BLaER1 (cell line): ENCODE measurements around the gene LRFN2.

Experiments used
- H3K27ac ChIP-seq: shearing (Covaris generic); formaldehyde crosslinking; 2 replicates; pipeline ENCODE4 v1.8.1; 2022
- H3K27me3 ChIP-seq: shearing (Covaris generic); formaldehyde crosslinking; 2 replicates; pipeline ENCODE4 v1.8.1; 2022
- H3K36me3 ChIP-seq: shearing (Covaris generic); formaldehyde crosslinking; 2 replicates; pipeline ENCODE4 v1.8.1; 2022
- H3K4me1 ChIP-seq: shearing (Covaris generic); formaldehyde crosslinking; 2 replicates; pipeline ENCODE4 v1.8.1; 2022
- H3K4me2 ChIP-seq: shearing (Covaris generic); formaldehyde crosslinking; 2 replicates; pipeline ENCODE4 v1.8.1; 2022
- H3K4me3 ChIP-seq: shearing (Covaris generic); formaldehyde crosslinking; 2 replicates; pipeline ENCODE4 v1.8.1; 2022
- H3K9ac ChIP-seq: shearing (Covaris generic); formaldehyde crosslinking; 2 replicates; pipeline ENCODE4 v1.8.1; 2022
- H3K9me3 ChIP-seq: shearing (Covaris generic); formaldehyde crosslinking; 2 replicates; pipeline ENCODE4 v1.8.1; 2022
- H4K20me1 ChIP-seq: shearing (Covaris generic); formaldehyde crosslinking; 2 replicates; pipeline ENCODE4 v1.8.1; 2022
- Cebpa-rat ChIP-seq: shearing (Covaris generic); IDR thresholded peaks from 2 replicates; pipeline ENCODE4 v1.8.1; 2022

LRFN2 gene

GRCh38 chr6:40455686-40456389 is 131.3 kb downstream of the LRFN2 start:
- no peak overlapping the region for H3K27ac ChIP-seq
- TF ChIP-seq Cebpa-rat = no peak
- H3K4me3 ChIP-seq = no peak overlapping the region
- no peaks in the 10 kb centered on the region for H3K9me3 ChIP-seq
- H4K20me1 ChIP-seq = peaks cover 38% of the 10 kb centered on the region; the same call in 1 of the 2 replicates
- H3K4me2 ChIP-seq = no peak overlapping the region
- H3K36me3 ChIP-seq = no peaks in the 10 kb centered on the region
- no peaks in the 10 kb centered on the region for H3K27me3 ChIP-seq
- no peak overlapping the region for H3K9ac ChIP-seq
- H3K4me1 ChIP-seq = no peaks in the 10 kb centered on the region

- Histone ChIP-seq H3K27me3 (no peaks in the 10 kb centered on the region), H3K36me3 (no peaks in the 10 kb centered on the region), H3K27ac (no peak overlapping the region), H3K9me3 (no peaks in the 10 kb centered on the region), H3K9ac (no peak overlapping the region), H3K4me2 (no peak overlapping the region), H4K20me1 (peaks cover 18% of the 10 kb centered on the region; the same call in 1 of the 2 replicates), H3K4me1 (peaks cover 2% of the 10 kb centered on the region), H3K4me3 (no peak overlapping the region)
- TF ChIP-seq Cebpa-rat = no peak
These were observed 136.7 kb downstream of the LRFN2 start for GRCh38 chr6:40450483-40450882.

GRCh38 chr6:40444811-40445210 is 142.4 kb downstream of the LRFN2 start:
- Histone ChIP-seq H3K4me3 (no peak overlapping the region), H3K9ac (no peak overlapping the region), H4K20me1 (peaks cover 35% of the 10 kb centered on the region; the same call in 1 of the 2 replicates), H3K4me1 (peaks cover 14% of the 10 kb centered on the region), H3K27ac (no peak overlapping the region), H3K9me3 (no peaks in the 10 kb centered on the region), H3K27me3 (no peaks in the 10 kb centered on the region), H3K4me2 (peak overlapping the region; percentile 33), H3K36me3 (no peaks in the 10 kb centered on the region)
- no peak for TF ChIP-seq Cebpa-rat

GRCh38 chr6:40444312-40444711 is 142.9 kb downstream of the LRFN2 start:
- Histone ChIP-seq H3K9ac (no peak overlapping the region), H3K4me3 (no peak overlapping the region), H3K27ac (no peak overlapping the region), H3K4me1 (peaks cover 14% of the 10 kb centered on the region), H3K36me3 (no peaks in the 10 kb centered on the region), H3K4me2 (peak overlapping the region; percentile 33), H4K20me1 (peaks cover 40% of the 10 kb centered on the region; the same call in 1 of the 2 replicates), H3K27me3 (no peaks in the 10 kb centered on the region), H3K9me3 (no peaks in the 10 kb centered on the region)
- no peak for TF ChIP-seq Cebpa-rat

GRCh38 chr6:40443842-40444241 is 143.3 kb downstream of the LRFN2 start:
- H3K27ac ChIP-seq = no peak overlapping the region
- H4K20me1 ChIP-seq = peaks cover 44% of the 10 kb centered on the region; the same call in 1 of the 2 replicates
- TF ChIP-seq Cebpa-rat = no peak
- H3K9me3 ChIP-seq = no peaks in the 10 kb centered on the region
- H3K4me3 ChIP-seq = no peak overlapping the region
- H3K9ac ChIP-seq = no peak overlapping the region
- H3K36me3 ChIP-seq = no peaks in the 10 kb centered on the region
- no peak overlapping the region for H3K4me2 ChIP-seq
- H3K27me3 ChIP-seq = no peaks in the 10 kb centered on the region
- H3K4me1 ChIP-seq = peaks cover 14% of the 10 kb centered on the region

- Histone ChIP-seq H3K9ac (no peak overlapping the region), H3K9me3 (no peaks in the 10 kb centered on the region), H3K27me3 (no peaks in the 10 kb centered on the region), H3K36me3 (no peaks in the 10 kb centered on the region), H3K27ac (no peak overlapping the region), H4K20me1 (peaks cover 57% of the 10 kb centered on the region; the same call in 1 of the 2 replicates), H3K4me3 (no peak overlapping the region), H3K4me2 (no peak overlapping the region), H3K4me1 (peaks cover 18% of the 10 kb centered on the region)
- no peak for TF ChIP-seq Cebpa-rat
These were observed 144.6 kb downstream of the LRFN2 start for GRCh38 chr6:40442591-40442990.

GRCh38 chr6:40441150-40441549 is 146.0 kb downstream of the LRFN2 start:
- Histone ChIP-seq H3K4me3 (no peak overlapping the region), H4K20me1 (peaks cover 61% of the 10 kb centered on the region; the same call in 1 of the 2 replicates), H3K9ac (no peak overlapping the region), H3K27me3 (no peaks in the 10 kb centered on the region), H3K4me2 (no peak overlapping the region), H3K4me1 (peaks cover 32% of the 10 kb centered on the region), H3K27ac (no peak overlapping the region), H3K36me3 (no peaks in the 10 kb centered on the region), H3K9me3 (no peaks in the 10 kb centered on the region)
- TF ChIP-seq Cebpa-rat = no peak

- peaks cover 26% of the 10 kb centered on the region for H3K4me1 ChIP-seq
- no peak for TF ChIP-seq Cebpa-rat
- no peak overlapping the region for H3K4me2 ChIP-seq
- H3K9ac ChIP-seq = no peak overlapping the region
- no peak overlapping the region for H3K4me3 ChIP-seq
- peaks cover 61% of the 10 kb centered on the region; the same call in 1 of the 2 replicates for H4K20me1 ChIP-seq
- H3K27ac ChIP-seq = no peak overlapping the region
- no peaks in the 10 kb centered on the region for H3K9me3 ChIP-seq
- no peaks in the 10 kb centered on the region for H3K36me3 ChIP-seq
- no peaks in the 10 kb centered on the region for H3K27me3 ChIP-seq
These were observed 147.1 kb downstream of the LRFN2 start for GRCh38 chr6:40440053-40440452.

- H3K4me2 ChIP-seq = no peak overlapping the region
- H4K20me1 ChIP-seq = peaks cover 61% of the 10 kb centered on the region; the same call in 1 of the 2 replicates
- no peak overlapping the region for H3K9ac ChIP-seq
- no peaks in the 10 kb centered on the region for H3K9me3 ChIP-seq
- H3K27me3 ChIP-seq = no peaks in the 10 kb centered on the region
- peaks cover 18% of the 10 kb centered on the region for H3K4me1 ChIP-seq
- H3K36me3 ChIP-seq = no peaks in the 10 kb centered on the region
- no peak overlapping the region for H3K4me3 ChIP-seq
- no peak overlapping the region for H3K27ac ChIP-seq
- no peak for TF ChIP-seq Cebpa-rat
These were observed 148.0 kb downstream of the LRFN2 start for GRCh38 chr6:40439026-40439800.
